NCI-H1436 (cell line): ENCODE data around the gene CTIF.
"Not testable (repeated sequence)": the region's sequence is repeated elsewhere in the genome, so short reads cannot be mapped to it uniquely, and the experiment has no call there.

Source experiments
- DNase-seq: peaks from one replicate; lab custom pipeline; 2025; lab: John Stamatoyannopoulos, UW

Gene CTIF

DNA sequence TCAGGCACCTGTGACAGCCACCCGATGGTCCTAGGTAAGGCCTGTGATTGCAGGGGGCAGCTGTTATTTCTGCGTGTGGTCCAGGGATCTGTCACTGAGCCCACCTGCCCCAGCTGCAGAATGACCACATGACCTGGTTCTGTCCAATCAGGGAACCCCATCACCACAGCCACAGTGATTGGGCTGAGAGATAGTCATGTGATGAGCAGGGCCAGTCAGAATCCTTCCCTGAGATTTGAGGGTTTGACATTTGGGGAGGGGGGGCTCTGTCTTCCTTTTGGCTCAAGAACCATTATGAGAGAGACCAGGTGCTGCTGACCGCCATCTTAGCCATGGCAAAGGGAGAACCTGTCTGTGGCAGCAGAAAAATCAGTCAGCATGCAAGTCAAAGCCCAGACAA lies 264.7 kb downstream of the CTIF start:
- DNase-seq: no peak

DNA sequence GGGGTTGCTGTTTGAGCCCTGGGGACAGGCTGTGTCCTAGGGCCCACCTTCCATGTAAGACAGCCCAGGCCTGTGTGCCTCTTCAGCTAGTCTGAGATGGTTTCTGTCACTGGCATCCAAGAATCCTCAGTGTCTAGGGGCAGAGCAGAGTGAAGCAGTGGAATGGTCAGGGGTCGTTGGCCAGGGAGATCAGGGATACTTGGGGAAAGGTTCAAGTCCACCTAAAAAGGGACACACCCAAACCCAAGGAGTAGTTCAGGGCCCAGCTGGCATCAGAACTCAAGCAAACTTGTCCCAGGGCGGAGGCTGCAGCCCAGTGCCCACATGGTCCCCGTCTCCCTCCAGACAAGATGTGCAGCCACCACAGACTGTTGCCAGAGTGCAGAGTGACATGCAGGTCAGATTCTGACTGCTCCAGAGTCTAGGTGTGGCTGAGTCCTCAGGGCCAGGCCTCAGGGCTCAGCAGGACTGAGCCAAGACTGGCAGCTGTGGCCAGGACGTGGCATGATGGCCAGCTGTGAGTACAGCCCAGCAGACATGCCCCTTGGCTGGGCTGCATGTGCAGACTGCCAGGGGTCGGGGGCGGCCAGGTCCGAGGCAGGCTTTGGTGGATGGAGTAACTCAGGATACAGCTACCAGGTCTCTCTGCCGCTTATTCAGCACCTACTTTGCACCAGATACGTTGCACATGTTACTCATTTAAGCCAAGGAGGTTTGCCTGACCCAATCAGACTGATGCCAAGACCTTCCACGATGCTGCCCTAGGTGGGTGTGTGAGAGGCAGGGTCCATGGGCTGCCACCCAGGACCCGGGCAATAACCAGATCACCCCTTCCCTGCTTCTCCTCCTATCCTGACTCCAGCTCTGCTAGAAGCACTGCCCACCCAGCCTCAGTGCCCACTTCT lies 265.4 kb downstream of the CTIF start:
- DNase-seq: no peak

DNA sequence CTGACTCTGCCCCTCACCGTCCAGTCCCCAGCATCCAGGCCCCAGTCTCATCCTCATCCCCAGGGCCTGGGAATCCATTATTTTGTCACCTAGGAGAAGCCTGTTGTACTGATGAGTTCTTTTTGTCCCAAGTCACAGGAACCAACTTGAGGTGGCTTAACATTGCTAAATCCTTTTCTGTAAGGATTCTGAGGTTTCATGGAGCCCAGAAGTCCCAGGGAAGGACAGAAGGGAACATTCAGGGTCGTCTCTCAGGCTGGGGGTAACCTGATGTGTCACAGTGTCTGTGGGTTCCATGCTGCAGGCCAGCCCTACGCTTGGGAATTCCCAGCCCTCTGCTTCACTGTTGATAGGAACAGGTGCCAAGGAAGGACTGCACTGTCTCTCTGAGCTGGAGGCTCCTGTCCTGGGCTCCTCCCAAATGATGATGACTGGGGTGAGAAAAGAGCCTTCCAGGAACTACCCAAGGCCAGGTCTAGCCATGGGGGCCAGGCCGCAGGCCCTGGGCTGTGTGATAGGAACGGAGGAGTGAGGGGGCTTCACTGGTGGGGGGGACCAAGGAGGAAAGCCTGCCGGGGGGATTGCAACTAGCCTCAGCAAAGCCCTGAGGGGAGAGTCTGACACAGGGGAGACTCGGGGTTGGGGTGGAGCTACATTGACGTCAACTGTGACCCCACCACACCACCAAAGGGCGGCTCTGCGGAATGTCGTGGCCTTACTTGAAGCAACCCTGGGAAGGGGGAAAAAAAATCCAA lies 266.2 kb downstream of the CTIF start:
- DNase-seq: no peak

DNA sequence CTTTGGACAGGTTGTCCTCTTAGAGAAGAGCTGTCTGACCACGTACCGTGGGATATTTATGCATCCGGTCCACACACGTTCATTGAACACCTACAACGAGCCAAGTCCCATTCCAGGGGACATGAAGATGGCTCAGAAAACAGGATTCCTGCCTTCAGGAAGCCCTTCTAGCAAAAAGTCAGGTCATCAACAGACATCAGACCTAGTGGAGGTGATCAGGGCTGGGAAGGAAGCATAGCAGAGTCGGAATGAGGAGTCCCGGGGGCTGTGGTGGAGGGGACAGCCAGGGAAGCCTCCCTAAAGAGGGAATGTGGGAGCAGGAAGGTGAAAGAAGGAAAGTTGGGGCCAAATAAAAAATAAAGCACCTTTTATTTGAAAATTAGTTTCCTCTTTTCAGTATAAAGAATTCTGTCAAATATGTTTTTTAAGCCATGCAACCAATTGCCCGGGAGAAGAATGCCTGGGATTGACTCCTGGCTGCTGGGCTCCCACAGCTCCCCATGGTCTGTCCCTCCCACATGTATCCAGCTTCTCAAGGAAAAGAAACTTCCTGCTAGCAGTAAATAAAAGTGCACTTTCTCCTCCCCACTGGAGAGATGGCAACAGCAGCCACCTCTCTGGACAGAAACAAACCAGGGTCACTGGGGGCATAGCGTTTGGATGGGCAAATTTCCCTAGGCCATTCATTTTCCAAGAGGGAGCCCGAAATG lies 267.1 kb downstream of the CTIF start:
- DNase-seq: no peak

DNA sequence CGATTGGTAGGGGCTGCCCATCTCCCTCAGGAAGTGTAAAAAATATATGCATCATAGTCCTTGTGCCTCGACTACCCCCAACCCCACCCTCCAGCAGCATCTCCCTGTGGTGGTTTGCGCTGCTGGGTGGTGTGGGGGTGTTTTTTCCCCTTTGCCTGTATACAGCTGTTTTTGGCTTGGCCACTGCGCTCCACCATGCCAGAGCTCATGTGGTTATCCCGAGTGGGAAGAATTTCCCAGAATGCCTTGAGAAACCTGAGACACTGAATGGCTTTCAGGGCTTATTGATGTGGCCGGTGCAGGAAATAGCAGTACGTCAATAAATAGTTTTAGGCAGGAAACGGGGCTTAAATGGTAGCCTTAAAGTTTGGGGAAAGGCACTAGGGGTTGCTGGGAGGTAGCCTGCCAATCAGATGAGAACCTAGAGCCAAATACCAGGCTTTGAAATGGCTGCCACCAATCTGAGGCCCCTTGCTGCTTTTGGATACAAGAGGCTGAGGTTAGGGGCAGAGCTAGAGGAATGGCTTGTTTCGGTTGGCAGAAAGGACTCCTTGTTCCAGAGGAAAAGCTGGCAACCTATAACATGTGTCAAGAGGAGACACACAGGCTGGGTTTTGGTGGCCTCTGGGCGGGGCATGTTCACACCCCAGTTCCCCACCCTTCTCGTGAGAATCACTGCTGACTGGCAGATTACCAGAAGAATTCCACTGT lies 267.9 kb downstream of the CTIF start:
- no peak for DNase-seq

DNA sequence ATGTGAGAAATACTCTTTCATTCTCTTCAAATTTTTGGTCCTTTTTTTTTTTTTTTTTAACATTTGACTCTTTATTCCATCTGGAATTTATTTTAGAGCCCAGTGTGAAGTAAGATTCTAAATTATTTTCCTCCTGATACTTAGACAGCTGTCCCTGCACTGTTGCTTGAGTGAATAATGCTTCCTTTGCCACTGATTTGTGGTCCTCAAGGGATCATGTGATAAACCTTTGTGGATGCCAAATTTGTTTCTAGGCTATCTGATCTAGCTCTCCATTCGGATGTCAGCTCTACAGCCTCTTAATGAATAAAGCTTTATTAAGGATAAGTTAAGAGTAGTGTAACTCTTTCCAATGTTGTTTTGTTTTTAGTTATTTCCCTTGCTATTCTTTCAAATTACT lies 269.6 kb downstream of the CTIF start:
- DNase-seq: no peak

DNA sequence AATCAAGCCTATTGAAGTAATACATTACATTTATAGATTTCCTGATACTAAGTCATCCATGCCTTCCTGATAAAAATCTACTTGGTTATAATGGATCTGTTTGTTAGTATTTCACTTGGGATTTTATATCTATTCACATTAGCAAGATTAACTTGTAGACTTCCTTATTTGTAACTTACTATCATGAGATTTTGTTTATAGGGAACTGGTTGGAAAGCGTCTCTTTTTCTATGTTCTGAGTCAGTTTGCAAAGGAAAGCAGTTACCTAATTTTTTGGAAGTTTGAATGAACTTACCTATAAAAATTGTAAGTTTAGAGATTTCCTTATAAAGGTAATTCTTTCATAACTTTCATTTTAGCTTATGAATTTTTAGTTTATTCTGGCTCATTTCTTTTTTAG lies 270.5 kb downstream of the CTIF start:
- no peak for DNase-seq

DNA sequence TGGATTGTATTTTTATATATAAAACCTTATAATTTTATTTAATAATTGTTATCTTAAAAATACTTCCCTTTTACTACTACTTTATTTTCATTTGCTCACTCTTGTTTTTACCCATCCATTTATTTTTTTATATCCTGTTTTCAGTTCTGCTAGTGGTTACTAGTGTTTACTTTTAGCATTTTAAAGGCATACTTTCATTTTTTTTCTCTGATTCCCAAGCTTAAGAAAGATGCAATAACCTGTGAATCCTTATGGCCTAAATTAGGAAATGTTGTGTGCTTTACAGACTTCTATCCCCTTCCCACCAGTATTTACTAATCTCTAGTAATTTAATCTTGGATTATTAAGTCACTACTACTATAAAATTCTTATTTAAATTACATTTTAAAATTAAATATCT lies 272.0 kb downstream of the CTIF start:
- no peak for DNase-seq

DNA sequence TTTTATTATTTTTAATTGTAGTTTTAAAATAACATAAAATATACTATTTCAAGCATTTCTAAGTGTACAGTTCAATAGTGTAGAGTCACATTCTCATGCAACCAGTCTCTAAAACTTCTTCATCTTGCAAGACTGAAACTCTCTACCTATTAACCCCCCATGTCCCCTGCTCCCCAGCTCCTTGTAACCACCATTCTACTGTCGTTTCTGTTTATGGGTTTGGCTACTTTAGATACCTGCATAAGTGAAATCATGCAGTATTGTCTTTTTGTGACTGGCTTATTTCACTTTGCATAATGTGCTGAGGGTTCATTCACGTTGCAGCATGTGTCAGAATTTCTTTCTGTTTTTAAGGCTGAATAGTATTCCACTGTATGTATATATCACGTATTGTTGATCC lies 272.6 kb downstream of the CTIF start:
- DNase-seq: no peak

DNA sequence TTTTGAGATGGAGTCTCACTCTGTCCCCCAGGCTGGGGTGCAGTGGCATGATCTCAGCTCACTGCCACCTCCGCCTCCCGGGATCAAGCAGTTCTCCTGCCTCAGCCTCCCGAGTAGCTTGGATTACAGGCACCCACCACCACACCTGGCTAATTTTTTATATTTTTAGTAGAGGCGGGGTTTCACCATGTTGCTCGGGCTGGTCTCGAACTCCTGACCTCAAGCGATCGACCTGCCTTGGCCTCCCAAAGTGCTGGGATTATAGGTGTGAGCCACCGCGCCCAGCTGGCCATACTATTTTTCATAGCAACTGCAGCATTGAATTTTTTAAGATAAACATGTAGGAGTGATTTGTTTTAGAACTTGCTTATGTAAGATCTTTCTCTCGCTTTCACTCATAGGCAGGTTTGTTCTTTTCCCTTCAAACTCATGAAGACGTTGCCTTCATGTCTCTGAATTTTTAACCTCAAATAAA lies 273.2 kb downstream of the CTIF start:
- DNase-seq: not testable (repeated sequence)

DNA sequence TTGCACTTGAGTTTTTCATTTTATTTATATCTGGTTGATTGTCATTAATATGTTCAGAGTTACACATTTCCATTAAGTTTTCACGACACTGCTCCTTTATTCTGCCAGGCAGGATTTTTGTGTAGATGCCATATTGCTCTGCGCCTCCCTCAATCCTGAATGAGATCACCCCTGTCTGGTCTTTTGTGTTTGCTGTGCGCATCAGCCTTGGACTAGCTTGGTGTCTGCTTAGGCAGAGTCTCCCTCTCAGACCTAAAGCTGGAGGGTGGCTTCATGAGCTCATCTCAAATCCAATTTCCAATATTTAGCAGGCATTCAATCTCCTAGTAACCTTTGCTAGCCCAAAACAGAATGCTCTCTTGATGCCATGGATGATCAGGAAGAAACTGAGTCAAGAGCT lies 274.5 kb downstream of the CTIF start:
- DNase-seq: no peak

DNA sequence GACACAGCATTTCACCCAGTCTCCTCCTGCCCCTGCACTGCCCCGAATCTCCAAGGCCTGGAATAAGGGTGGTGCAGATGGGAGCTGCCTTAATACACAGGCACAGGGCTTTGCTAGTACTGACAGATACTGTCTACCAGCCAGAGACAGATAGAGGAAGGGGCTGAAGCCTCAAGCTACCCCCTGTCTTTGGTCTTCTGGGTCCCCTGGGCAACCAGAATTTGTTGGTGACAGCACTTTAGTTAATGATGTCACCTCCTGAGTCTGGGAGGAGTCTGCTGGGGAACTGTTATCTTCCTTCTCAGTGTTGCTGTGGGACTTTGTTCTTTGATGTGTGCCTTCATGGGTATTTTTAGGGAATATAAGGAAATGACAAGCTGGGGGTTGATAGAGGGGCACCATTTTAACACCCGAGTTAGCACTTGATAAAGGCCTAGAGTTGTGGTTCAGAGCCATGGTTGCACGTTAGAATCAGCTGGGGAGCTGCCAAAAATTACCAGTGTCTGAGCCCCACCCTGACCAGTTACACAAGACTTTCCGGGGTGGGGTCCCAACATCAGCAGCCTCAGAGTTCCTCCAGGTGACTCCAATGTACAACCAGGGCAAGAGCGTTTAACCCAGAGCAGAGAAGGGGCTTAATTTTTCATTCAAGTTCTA lies 275.1 kb downstream of the CTIF start:
- DNase-seq: no peak

DNA sequence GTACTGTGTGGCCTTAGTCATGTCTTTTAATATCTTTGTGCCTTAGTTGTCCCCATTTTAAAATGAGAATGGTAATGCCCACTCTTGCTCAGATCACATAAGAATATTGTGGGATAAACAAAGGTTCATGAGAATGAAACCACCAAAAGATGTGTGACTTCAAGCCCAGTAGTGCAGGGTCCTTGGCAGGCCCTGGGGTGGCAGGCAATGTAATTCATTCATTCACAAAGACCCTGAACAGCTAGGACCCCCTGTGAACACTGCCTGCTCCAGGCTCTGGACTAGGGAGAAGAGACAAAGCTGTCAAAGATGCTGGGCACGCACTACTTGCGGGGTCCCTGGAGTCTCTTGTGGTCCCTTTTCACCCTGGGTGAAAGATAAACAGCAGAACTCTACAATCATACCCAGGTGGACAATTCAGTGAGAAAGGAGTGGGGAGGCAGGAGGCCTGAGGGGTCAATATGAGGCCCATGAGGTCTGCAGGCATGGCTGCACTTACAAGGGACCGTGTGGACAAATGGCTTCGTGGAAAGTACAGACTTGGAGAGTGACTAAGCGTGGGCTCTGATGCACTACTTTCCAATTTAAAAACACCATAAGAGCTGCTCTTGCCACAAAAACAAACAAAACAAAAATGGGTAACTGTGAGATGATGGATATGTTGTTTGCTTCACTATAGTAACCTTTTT lies 275.8 kb downstream of the CTIF start:
- no peak for DNase-seq

DNA sequence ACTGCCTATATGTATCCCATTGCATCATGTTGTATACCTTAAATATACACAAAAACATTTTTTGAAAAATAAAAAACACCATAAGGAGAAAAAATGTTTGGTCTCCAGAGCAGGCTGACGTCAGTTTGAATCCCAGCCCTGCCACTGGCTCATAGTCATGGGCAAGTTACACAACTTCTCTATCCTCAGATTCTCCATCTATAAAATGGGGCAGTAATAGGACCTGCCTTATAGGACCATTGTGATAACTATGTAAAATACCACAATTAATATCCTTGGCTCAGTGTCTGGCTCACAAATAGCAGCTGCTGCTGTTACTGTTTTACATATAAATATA lies 276.3 kb downstream of the CTIF start:
- no peak for DNase-seq

DNA sequence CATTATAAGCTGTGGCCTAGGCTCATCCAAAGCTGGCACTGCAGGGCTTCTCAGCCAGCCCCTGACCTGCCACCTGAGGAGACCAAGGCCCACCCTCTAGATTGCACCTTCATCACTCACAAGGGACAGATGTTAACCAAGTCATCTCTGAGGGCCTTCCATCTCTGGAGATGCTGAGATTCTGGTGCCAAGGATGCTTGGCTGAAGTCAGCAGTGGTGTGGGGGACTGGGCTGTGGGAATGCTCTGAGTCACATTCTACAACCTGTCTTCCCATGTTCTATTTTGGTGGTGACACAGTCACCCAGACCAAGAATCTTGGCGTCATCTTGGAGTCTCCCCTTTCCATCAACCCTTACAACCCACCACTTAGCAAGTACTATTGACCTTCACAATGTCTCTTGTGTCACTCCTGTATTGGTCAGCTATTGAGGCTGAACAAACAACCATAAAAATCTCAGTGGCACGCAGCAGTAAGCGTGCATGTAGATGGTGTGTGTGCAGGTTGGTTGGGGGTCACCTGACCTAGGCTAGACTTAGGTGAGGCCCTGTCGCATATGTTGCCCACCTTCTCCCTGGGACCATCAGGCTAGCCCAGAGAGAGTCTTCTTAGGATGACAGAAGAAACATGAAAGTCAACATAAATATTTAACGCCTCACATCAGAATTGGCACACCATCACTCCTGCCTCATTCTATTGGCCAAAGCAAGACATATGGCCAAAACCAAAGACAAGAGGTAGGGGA lies 276.9 kb downstream of the CTIF start:
- DNase-seq: no peak

DNA sequence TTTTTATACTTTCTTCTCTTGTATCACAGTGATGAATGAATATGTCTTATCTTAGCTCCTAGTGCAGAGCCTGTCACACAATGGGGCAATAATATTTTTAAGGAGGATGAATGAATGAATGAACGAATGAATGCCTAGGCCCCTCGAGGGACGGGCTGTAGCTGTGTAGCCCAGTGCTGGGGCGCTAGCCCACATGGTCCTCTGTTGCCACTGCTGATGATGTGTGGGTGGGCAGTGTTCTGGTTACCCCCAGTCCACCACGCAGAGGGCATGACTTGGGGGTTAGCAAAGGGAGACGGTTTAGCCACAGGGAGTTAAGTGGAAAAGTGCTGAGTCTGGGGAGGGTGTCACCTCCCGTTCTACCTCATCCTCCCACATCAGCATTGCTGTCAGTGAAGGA lies 277.7 kb downstream of the CTIF start:
- DNase-seq: no peak

DNA sequence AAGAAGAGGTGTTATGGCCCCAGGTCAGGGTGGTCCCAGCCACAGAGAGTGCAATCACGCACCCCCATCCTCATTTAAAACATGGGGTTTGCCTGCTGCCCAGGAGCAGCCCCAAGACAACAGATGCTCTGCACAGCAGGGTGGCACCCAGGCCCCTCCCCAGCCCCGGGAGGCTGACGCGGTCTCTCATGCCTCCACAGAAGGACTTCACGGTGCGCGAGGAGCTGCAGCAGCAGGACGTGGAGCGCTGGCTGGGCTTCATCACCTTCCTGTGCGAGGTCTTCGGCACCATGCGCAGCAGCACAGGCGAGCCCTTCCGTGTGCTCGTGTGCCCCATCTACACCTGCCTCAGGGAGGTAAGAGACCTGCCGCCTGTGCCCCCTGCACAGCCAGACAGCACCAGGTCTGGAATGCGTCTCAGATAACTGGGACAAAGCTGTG lies 278.2 kb downstream of the CTIF start:
- no peak for DNase-seq

DNA sequence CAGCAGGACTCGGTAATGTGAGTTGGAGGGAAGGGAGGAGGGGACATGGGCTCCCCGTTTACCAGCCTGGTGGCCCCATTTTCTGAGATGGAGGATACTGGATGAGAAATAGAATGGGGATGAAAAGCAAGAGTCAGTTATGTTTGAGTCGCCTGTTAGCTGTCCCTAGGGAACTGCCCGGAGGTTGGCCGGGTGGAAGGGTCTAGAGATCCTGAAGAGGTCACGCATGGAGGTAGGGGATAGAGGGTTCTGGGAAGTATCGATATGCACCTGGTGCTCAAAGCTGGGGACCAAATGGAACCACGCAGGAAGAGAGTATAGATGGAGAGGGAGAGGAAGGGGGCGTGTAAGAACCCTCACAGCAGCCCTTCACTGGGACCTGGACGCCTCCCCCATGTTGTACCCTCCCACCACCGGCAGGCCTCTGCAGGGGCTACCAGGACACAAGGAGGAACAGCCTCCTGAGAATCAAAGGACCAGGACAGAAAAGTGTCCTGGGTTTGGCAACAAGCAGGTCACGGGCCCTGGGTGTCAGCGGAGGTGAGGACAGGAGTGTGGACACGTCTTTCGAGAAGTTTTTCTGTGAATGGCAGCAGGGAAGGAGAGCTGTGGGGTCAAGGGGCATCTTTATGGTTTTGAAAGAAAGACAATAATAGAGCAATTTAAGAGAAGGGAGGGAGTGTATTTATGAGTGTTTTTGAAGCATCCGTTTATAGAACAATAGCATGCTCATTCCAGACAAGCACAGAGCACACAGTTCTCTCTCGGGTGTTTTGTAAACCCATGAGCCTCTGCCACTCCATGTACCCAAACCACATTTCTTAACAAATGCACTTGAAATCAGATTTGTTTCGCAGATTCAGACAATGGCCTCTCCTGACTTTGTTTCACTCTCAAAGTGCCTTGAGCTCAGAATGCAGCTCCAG lies 279.8 kb downstream of the CTIF start:
- no peak for DNase-seq

DNA sequence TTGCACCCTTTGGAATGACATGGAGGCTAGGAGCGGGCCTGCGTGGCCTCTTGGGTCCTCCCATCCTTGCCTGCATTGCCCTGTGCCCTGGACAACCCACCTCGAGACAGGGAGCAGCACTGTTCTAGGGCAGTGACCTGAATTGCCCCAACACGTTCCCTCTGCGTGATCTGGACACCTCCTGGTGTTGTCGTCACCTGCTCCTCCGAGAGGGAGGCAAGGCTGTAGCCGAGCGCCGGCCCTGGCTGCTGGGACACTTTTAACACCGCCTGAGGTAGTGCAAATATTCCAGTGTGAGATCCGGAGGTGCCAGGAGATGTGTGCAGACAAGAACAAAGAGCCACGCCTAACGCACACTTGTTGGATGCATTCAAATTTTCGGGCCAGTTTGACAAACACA lies 280.4 kb downstream of the CTIF start:
- no peak for DNase-seq
